HepG2 (cell line): ENCODE results near the gene ERBB4. TPM values are rescaled to one million over a fixed set of nuclear protein-coding genes. Genes with fewer than 3 reads are reported as not detected.

ENCODE experiments used
- ATAC-seq: fragments of 200-7000 bp; cut with Tn5 transposase; 3 replicates; pipeline ENCODE4 v1.9.1; 2020; ENCODE audit warnings: mild to moderate bottlenecking, moderate library complexity
- BruUV-seq: library from RNA; stranded (reverse); fragments of 400-500 nt; replicated peaks from 2 replicates; lab custom pipeline; 2021; lab: Mats Ljungman, UMichigan
- CTCF ChIA-PET: fragments of 300-600 bp; formaldehyde crosslinking; extraction: SDS; loops from one replicate; lab custom pipeline; 2021; ENCODE audit warnings: low total read pairs, inconsistent platforms, low intra/inter-chr PET ratio; lab: Yijun Ruan, JAX
- POLR2A ChIA-PET: fragments of 350-600 bp; sonication (Branson Sonifier 250); formaldehyde crosslinking; loops from one replicate; lab custom pipeline; 2020; ENCODE audit warnings: antibody characterized with exemption, inconsistent platforms; lab: Yijun Ruan, JAX
- DNase-seq: peaks from one replicate; pipeline ENCODE4 v3.0.0-alpha.2; 2015; ENCODE audit warnings: low spot score
- FAIRE-seq: peaks from 3 replicates; lab custom pipeline; 2011; peaks lifted over from hg19 to GRCh38; lab: Jason Lieb, UNC
- H2AFZ ChIP-seq: one replicate; pipeline ENCODE4 v1.6.1; 2011; ENCODE audit warnings: low read length, inconsistent platforms
- H3K27ac ChIP-seq: fragments of 300-600 bp; 3 replicates; pipeline ENCODE4 v1.8.0; 2011; ENCODE audit warnings: mixed run types, mild to moderate bottlenecking, mixed read lengths, low read length, inconsistent platforms; ENCODE audit not compliant: insufficient read depth; ENCODE audit errors: extremely low read length
- H3K27me3 ChIP-seq, 2 experiments: fragments of 200-600 bp in 1 of 2; 2 replicates in 1 of 2; 3 replicates in 1 of 2; pipeline versions ENCODE4 v1.6.0 to v1.8.0; 2011; ENCODE audit warnings: low read length in 2 of 2, mild to moderate bottlenecking in 2 of 2, moderate library complexity in 2 of 2, inconsistent platforms in 1 of 2; ENCODE audit not compliant: insufficient read depth in 2 of 2, control insufficient read depth in 1 of 2
- H3K36me3 ChIP-seq, 2 experiments: fragments of 200-600 bp in 1 of 2; replicated peaks in 1 of 2; 2 replicates in 1 of 2; 3 replicates in 1 of 2; pipeline versions ENCODE4 v1.5.1 to v1.8.0; 2011; ENCODE audit warnings: low read length in 2 of 2, inconsistent platforms in 1 of 2; ENCODE audit not compliant: insufficient read depth in 2 of 2, control insufficient read depth in 1 of 2
- H3K4me1 ChIP-seq: 2 replicates; pipeline ENCODE4 v1.5.1; 2012; ENCODE audit warnings: low read length, inconsistent platforms; ENCODE audit not compliant: insufficient read depth
- H3K4me2 ChIP-seq: 2 replicates; pipeline ENCODE4 v1.6.0; 2011; ENCODE audit warnings: low read depth, low read length, inconsistent platforms
- H3K4me3 ChIP-seq, 3 experiments: fragments of 200-600 bp in 1 of 3; sonication (generic), shearing (Covaris generic) in 1 of 3; replicated peaks in 1 of 3; 2 replicates each; pipeline ENCODE4 v1.5.1; 2011 to 2016; ENCODE audit warnings: low read length in 3 of 3, inconsistent platforms in 2 of 3, low read depth in 2 of 3, mild to moderate bottlenecking in 2 of 3, control low read depth in 1 of 3, mixed read lengths in 1 of 3; ENCODE audit not compliant: insufficient read depth in 1 of 3
- H3K79me2 ChIP-seq: one replicate; pipeline ENCODE4 v1.6.1; 2011; ENCODE audit warnings: low read length, inconsistent platforms; ENCODE audit not compliant: insufficient read depth
- H3K9ac ChIP-seq: 2 replicates; pipeline ENCODE4 v1.6.0; 2011; ENCODE audit warnings: mild to moderate bottlenecking, low read depth, low read length, inconsistent platforms; ENCODE audit not compliant: insufficient read depth
- H3K9me3 ChIP-seq: 2 replicates; pipeline ENCODE4 v1.5.1; 2012; ENCODE audit warnings: mild to moderate bottlenecking, low read length
- H4K20me1 ChIP-seq: 2 replicates; pipeline ENCODE4 v1.6.0; 2011; ENCODE audit warnings: inconsistent platforms, mild to moderate bottlenecking, low read length, moderate library complexity; ENCODE audit not compliant: insufficient read depth
- CREM ChIP-seq, 2 experiments: sonication (generic) in 1 of 2; formaldehyde crosslinking in 1 of 2; IDR thresholded peaks; 2 replicates each; pipeline versions ENCODE4 v1.4.0 to v1.6.1; 2016 to 2020; ENCODE audit warnings: antibody characterized with exemption in 1 of 2, mild to moderate bottlenecking in 1 of 2, missing genetic modification reagents in 1 of 2
- DPF2 ChIP-seq: sonication (generic); formaldehyde crosslinking; IDR thresholded peaks from 2 replicates; pipeline ENCODE4 v1.4.0; 2020; ENCODE audit warnings: mild to moderate bottlenecking, low read depth, missing genetic modification reagents, borderline replicate concordance
- FOXM1 ChIP-seq: sonication (generic); formaldehyde crosslinking; IDR thresholded peaks from 2 replicates; pipeline ENCODE4 v1.5.0; 2020; ENCODE audit warnings: missing genetic modification reagents
- HIC2 ChIP-seq: sonication (generic); formaldehyde crosslinking; IDR thresholded peaks from 2 replicates; pipeline ENCODE4 v1.9.0; 2022; ENCODE audit warnings: low read depth, missing genetic modification reagents
- HINFP ChIP-seq: sonication (generic); formaldehyde crosslinking; IDR thresholded peaks from 2 replicates; pipeline ENCODE4 v1.4.0; 2020; ENCODE audit warnings: low read depth, mild to moderate bottlenecking, missing genetic modification reagents
- MAFF ChIP-seq: IDR thresholded peaks from 2 replicates; pipeline ENCODE4 v1.6.1; 2011; ENCODE audit warnings: low read depth, low read length, improper control_type of control experiment
- MLX ChIP-seq: IDR thresholded peaks from 2 replicates; pipeline ENCODE4 v1.6.1; 2016
- NPAS2 ChIP-seq: sonication (generic); formaldehyde crosslinking; IDR thresholded peaks from 2 replicates; pipeline ENCODE4 v1.8.0; 2022; ENCODE audit warnings: mild to moderate bottlenecking, missing genetic modification reagents, borderline replicate concordance
- PHF20 ChIP-seq: sonication (generic); formaldehyde crosslinking; IDR thresholded peaks from 2 replicates; pipeline ENCODE4 v1.5.0; 2020; ENCODE audit warnings: mild to moderate bottlenecking, missing genetic modification reagents
- REST ChIP-seq, 2 experiments: IDR thresholded peaks; 2 replicates each; pipeline ENCODE4 v1.6.1; 2011 to 2012; ENCODE audit warnings: low read length in 2 of 2, borderline replicate concordance in 1 of 2, low read depth in 1 of 2, mild to moderate bottlenecking in 1 of 2, moderate library complexity in 1 of 2
- SKIL ChIP-seq: sonication (generic); formaldehyde crosslinking; IDR thresholded peaks from 2 replicates; pipeline ENCODE4 v1.8.0; 2022; ENCODE audit warnings: missing genetic modification reagents, mild to moderate bottlenecking, moderate library complexity, borderline replicate concordance
- SNAPC2 ChIP-seq: sonication (generic); formaldehyde crosslinking; IDR thresholded peaks from 2 replicates; pipeline ENCODE4 v1.8.1; 2022; ENCODE audit warnings: mild to moderate bottlenecking, missing genetic modification reagents
- SRY ChIP-seq: sonication (generic); formaldehyde crosslinking; IDR thresholded peaks from 2 replicates; pipeline ENCODE4 v1.8.0; 2022; ENCODE audit warnings: mild to moderate bottlenecking, missing genetic modification reagents
- ZFYVE20 ChIP-seq: sonication (generic); formaldehyde crosslinking; IDR thresholded peaks from 2 replicates; pipeline ENCODE4 v1.8.0; 2023; ENCODE audit warnings: low read depth, mild to moderate bottlenecking, moderate library complexity, missing genetic modification reagents, borderline replicate concordance
- in situ Hi-C: cut with HindIII; loops from 2 replicates; pipeline ENCODE4 v1.10.0; 2017; ENCODE audit warnings: low pct_unique_long_range_greater_than_20kb; ENCODE audit not compliant: extremely low pct_ligation_motif_present
- intact Hi-C: fragments of 100-400 bp; cut with micrococcal nuclease; formaldehyde crosslinking; loops from one replicate; pipeline ENCODE4 v1.10.0; 2022; ENCODE audit not compliant: unreplicated experiment
- polyA plus RNA-seq, 8 experiments: library from polyadenylated mRNA; depleted of rRNA in 3 of 8; stranded (reverse) in 7 of 8; unstranded in 1 of 8; fragments of >200 nt; fragmentation: Illumina TruSeq in 4 of 8; extraction: Trizol in 4 of 8; gene quantifications; 2 replicates each; pipeline versions ENCODE4 v1.2.1 to v1.2.3, GENCODE V29; 2011 to 2016; ENCODE audit warnings: low read depth in 4 of 8, missing spikeins in 1 of 8, mixed read lengths in 1 of 8; ENCODE audit not compliant: insufficient read depth in 1 of 8
- total RNA-seq, 5 experiments: library from RNA; depleted of rRNA; stranded (reverse); fragments of >200 nt; fragmentation: Illumina TruSeq; extraction: Trizol; gene quantifications; 2 replicates each; pipeline ENCODE4 v1.2.3, GENCODE V29; 2016; ENCODE audit warnings: low read depth in 1 of 5

Gene ERBB4
- total and polyA plus RNA-seq, 2 of the 13 experiments (the other 11 are each of a cell fraction or from before 2014, with no cell fraction given) = not detected

DNA sequence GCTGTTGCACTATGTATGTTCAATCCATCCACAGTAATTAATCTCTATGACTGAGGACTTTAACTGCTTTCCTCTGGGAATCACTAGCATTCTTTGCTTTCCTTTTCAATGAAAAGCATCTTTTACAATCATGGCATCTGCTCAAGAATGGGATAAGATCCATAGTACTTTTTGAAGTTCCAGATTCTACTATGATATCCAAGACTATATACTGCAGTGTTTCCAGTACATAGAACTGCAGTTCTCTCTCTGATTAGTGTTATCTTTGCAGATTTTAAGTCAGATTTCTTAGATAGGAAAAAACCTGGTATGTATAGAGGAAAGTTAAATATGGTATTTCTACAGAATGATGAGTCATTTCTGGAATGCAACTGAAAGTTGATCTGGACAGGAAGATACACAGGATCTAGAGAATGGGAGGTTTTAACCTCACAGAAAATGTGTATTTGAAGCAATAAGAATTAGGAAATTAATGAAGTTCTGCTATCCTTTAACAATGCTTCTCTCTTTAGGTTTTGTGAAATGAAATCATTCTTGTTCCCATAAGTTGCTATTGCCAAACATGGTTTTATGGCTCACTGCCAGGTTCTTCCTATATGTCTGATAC is 670.7 kb downstream of the ERBB4 start:
- no peak for DNase-seq
- TF ChIP-seq MAFF = no peak
- TF ChIP-seq REST (IDR thresholded peaks at IDR 0.05; ENCODE audit: borderline replicate concordance in 1 of 2, low read depth in 1 of 2, low read length in 2 of 2) = no peak
- no peak for TF ChIP-seq SRY (CRISPR knock-in tag)
- TF ChIP-seq PHF20 (CRISPR knock-in tag) = no peak
- TF ChIP-seq MLX (CRISPR knock-in tag) = no peak
- no peak for TF ChIP-seq DPF2 (CRISPR knock-in tag)
- TF ChIP-seq SKIL (CRISPR knock-in tag) = no peak
- no peak for TF ChIP-seq FOXM1 (CRISPR knock-in tag)
- no peak for TF ChIP-seq NPAS2
- TF ChIP-seq ZFYVE20 (CRISPR knock-in tag) = no peak
- TF ChIP-seq HIC2 (CRISPR knock-in tag) = no peak
- TF ChIP-seq CREM (IDR thresholded peaks at IDR 0.05) = no peak
- no peak for TF ChIP-seq CREM (CRISPR knock-in tag; IDR thresholded peaks at IDR 0.05)
- TF ChIP-seq HINFP (CRISPR knock-in tag) = no peak
- no peak for TF ChIP-seq SNAPC2 (CRISPR knock-in tag)

More for the DNA sequence above, 670.7 kb downstream of the ERBB4 start:
- ATAC-seq (no peak; the same call in 2 of the 3 replicates), FAIRE-seq (no peak)
- H3K4me3 ChIP-seq = no peak overlapping the region
- BruUV-seq = no TSS peak
- H3K36me3 ChIP-seq = no peaks in the 10 kb centered on the region
- H2AFZ ChIP-seq = no peak overlapping the region
- ChIA-PET CTCF (no interaction called here), POLR2A (no interaction called here)
- no peak overlapping the region for H3K27ac ChIP-seq
- no peaks in the 10 kb centered on the region for H3K4me1 ChIP-seq
- no peaks in the 10 kb centered on the region for H3K79me2 ChIP-seq
- no peak overlapping the region for H3K9ac ChIP-seq
- in situ Hi-C loops (no loop called here), intact Hi-C loops (no loop called here)
- no peak overlapping the region for H3K4me2 ChIP-seq
- 0 out of 2 replicates have a peak, but pooled peaks cover under 1% of the 10 kb centered on the region for H3K9me3 ChIP-seq
- no peaks in the 10 kb centered on the region for H3K27me3 ChIP-seq
- H4K20me1 ChIP-seq = no peaks in the 10 kb centered on the region
